Endothelial cell of umbilical vein (primary cell): Measurements from ENCODE around the gene ERMN. TPM values are rescaled to one million over a fixed set of nuclear protein-coding genes. Genes with fewer than 3 reads are reported as not detected.

ENCODE experiments used
- BruUV-seq: library from RNA; stranded (reverse); fragments of 400-500 nt; replicated peaks from 2 replicates; lab custom pipeline; 2021; lab: Mats Ljungman, UMichigan
- CTCF ChIA-PET: fragments of 300-600, 350-600 bp; sonication (Branson Sonifier 250); formaldehyde crosslinking; loops from one replicate; lab custom pipeline; 2021; ENCODE audit warnings: antibody characterized with exemption, inconsistent platforms; lab: Charles Lee
- POLR2A ChIA-PET: fragments of 300-600, 350-600 bp; sonication (Branson Sonifier 250); formaldehyde crosslinking; loops from one replicate; lab custom pipeline; 2021; ENCODE audit warnings: antibody characterized with exemption, inconsistent platforms; lab: Charles Lee
- DNase-seq: peaks from one replicate; pipeline ENCODE4 v3.0.0-alpha.2; 2011; ENCODE audit warnings: low read depth, low spot score
- FAIRE-seq: peaks from 2 replicates; lab custom pipeline; 2011; peaks lifted over from hg19 to GRCh38; lab: Jason Lieb, UNC
- H2AFZ ChIP-seq: 2 replicates; pipeline ENCODE4 v1.6.0; 2012; ENCODE audit warnings: low read depth, low read length, control low read depth, inconsistent platforms
- H3K27ac ChIP-seq: 2 replicates; pipeline ENCODE4 v1.5.1; 2011; ENCODE audit warnings: low read depth, mild to moderate bottlenecking, control low read depth, low read length, moderate library complexity; ENCODE audit not compliant: insufficient read depth
- H3K27me3 ChIP-seq, 2 experiments: 2 replicates each; pipeline versions ENCODE4 v1.6.0 to v1.6.1; 2011; ENCODE audit warnings: low read length in 2 of 2, mixed read lengths in 1 of 2; ENCODE audit not compliant: control insufficient read depth in 2 of 2, insufficient read depth in 2 of 2
- H3K36me3 ChIP-seq, 2 experiments: 2 replicates in 1 of 2; 3 replicates in 1 of 2; pipeline ENCODE4 v1.5.1; 2011; ENCODE audit warnings: low read length in 2 of 2, mild to moderate bottlenecking in 1 of 2, moderate library complexity in 1 of 2; ENCODE audit not compliant: control insufficient read depth in 2 of 2, insufficient read depth in 2 of 2; ENCODE audit errors: extremely low read depth in 1 of 2
- H3K4me1 ChIP-seq: 3 replicates; pipeline ENCODE4 v1.5.1; 2011; ENCODE audit warnings: mild to moderate bottlenecking, low read length; ENCODE audit not compliant: control insufficient read depth, insufficient read depth; ENCODE audit errors: extremely low read depth
- H3K4me2 ChIP-seq: 2 replicates; pipeline ENCODE4 v1.6.1; 2011; ENCODE audit warnings: low read length, control low read depth, mixed read lengths; ENCODE audit not compliant: insufficient read depth
- H3K4me3 ChIP-seq, 3 experiments: fragments of 200-600 bp in 1 of 3; sonication (generic), shearing (Covaris generic) in 1 of 3; replicated peaks in 1 of 3; 2 replicates each; pipeline ENCODE4 v1.5.1; 2011 to 2016; ENCODE audit warnings: control low read depth in 3 of 3, low read length in 3 of 3, mild to moderate bottlenecking in 2 of 3, inconsistent platforms in 1 of 3, low read depth in 1 of 3, moderate library complexity in 1 of 3; ENCODE audit not compliant: insufficient read depth in 1 of 3
- H3K79me2 ChIP-seq: 2 replicates; pipeline ENCODE4 v1.6.0; 2012; ENCODE audit warnings: low read length, inconsistent platforms; ENCODE audit not compliant: control insufficient read depth, insufficient read depth
- H3K9ac ChIP-seq: replicated peaks from 2 replicates; pipeline ENCODE3; 2011; ENCODE audit warnings: low read length, control low read depth; ENCODE audit not compliant: insufficient read depth; ENCODE audit errors: extremely low read depth
- H3K9me1 ChIP-seq: replicated peaks from 3 replicates; pipeline ENCODE4 v1.6.0; 2011; ENCODE audit warnings: mild to moderate bottlenecking, low read length; ENCODE audit not compliant: control insufficient read depth, insufficient read depth; ENCODE audit errors: extremely low read depth
- H3K9me3 ChIP-seq: replicated peaks from 2 replicates; pipeline ENCODE4 v1.5.1; 2012; ENCODE audit warnings: low read length, inconsistent platforms; ENCODE audit not compliant: control insufficient read depth, insufficient read depth
- H4K20me1 ChIP-seq: replicated peaks from 2 replicates; pipeline ENCODE3; 2011; ENCODE audit warnings: mild to moderate bottlenecking, low read length; ENCODE audit not compliant: control insufficient read depth, insufficient read depth; ENCODE audit errors: extremely low read depth
- FOS ChIP-seq: IDR thresholded peaks from 2 replicates; pipeline ENCODE4 v1.6.1; 2011; ENCODE audit warnings: mild to moderate bottlenecking, low read length, moderate library complexity, borderline replicate concordance; ENCODE audit not compliant: insufficient read depth
- GATA2 ChIP-seq: IDR thresholded peaks from 2 replicates; pipeline ENCODE4 v1.7.0; 2011; ENCODE audit warnings: low read depth, mild to moderate bottlenecking, moderate library complexity, mixed read lengths, low read length; ENCODE audit not compliant: insufficient read length, insufficient read depth
- dilution Hi-C: fragments of 300-500 bp; cut with MboI; formaldehyde crosslinking; loops from one replicate; pipeline ENCODE4 v1.15.0; 2019; ENCODE audit warnings: low sequenced_read_pairs; ENCODE audit not compliant: extremely low pct_ligation_motif_present
- intact Hi-C: fragments of 100-400 bp; cut with micrococcal nuclease; formaldehyde crosslinking; loops from one replicate; pipeline ENCODE4 v1.10.0; 2022
- polyA plus RNA-seq, 4 experiments: library from polyadenylated mRNA; depleted of rRNA in 3 of 4; stranded (reverse) in 3 of 4; unstranded in 1 of 4; fragments of >200 nt; gene quantifications; 2 replicates each; pipeline versions ENCODE4 v1.2.1 to v1.2.3, GENCODE V29; 2011 to 2012; ENCODE audit warnings: missing spikeins in 1 of 4
- total RNA-seq: library from RNA; stranded (reverse); gene quantifications from 2 replicates; pipeline ENCODE4 v1.2.3, GENCODE V29; 2021
- TF ChIP-seq, protein P1 (sequence below): IDR thresholded peaks from 2 replicates; pipeline ENCODE4 v1.6.1; 2011; ENCODE audit not compliant: insufficient read depth, insufficient read length
- TF ChIP-seq, protein P2 (sequence below), 2 donors: IDR thresholded peaks; 1 replicate in 1 of 2; 2 replicates in 1 of 2; pipeline ENCODE4 v1.5.1; 2011; ENCODE audit warnings: low read length in 2 of 2, mild to moderate bottlenecking in 2 of 2, moderate library complexity in 2 of 2, control low read depth in 1 of 2, inconsistent platforms in 1 of 2, low read depth in 1 of 2; ENCODE audit not compliant: insufficient read depth in 1 of 2; ENCODE audit errors: extremely low read depth in 1 of 2

ERMN gene
- total and polyA plus RNA-seq, 2 donors (not counting 3 experiments of a cell fraction or from before 2014, with no cell fraction given), result not detected

- intact Hi-C loops (loop anchor here (1.0 to 5.0 kb wide), 4 partner anchors 25 to 1956 kb away; no protein-coding TSS in a partner anchor), dilution Hi-C loops (no loop called here)
- FAIRE-seq (peak; percentile 68), DNase-seq (peak; percentile 65)
- CTCF ChIA-PET, result interaction anchor here (0.6 to 15.2 kb wide), 12 partner anchors 9 to 1955 kb away, joined by 3 to 249 read pairs (median 4); no protein-coding TSS in a partner anchor
- Histone ChIP-seq H3K36me3 (no peaks in the 10 kb centered on the region), H3K27ac (no peak overlapping the region), H3K4me2 (no peak overlapping the region), H3K9me1 (no peaks in the 10 kb centered on the region), H4K20me1 (no peaks in the 10 kb centered on the region), H3K4me3 (no peak overlapping the region), H3K27me3 (peaks cover 0 to 4% of the 10 kb centered on the region in 2 experiments), H3K9me3 (no peaks in the 10 kb centered on the region), H3K79me2 (no peaks in the 10 kb centered on the region), H3K4me1 (no peaks in the 10 kb centered on the region), H3K9ac (no peak overlapping the region), H2AFZ (no peak overlapping the region)
- BruUV-seq, result no TSS peak
- TF ChIP-seq, protein P1, sequence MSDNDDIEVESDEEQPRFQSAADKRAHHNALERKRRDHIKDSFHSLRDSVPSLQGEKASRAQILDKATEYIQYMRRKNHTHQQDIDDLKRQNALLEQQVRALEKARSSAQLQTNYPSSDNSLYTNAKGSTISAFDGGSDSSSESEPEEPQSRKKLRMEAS, result no peak
- TF ChIP-seq GATA2 (no peak), FOS (no peak)
- TF ChIP-seq, protein P2, sequence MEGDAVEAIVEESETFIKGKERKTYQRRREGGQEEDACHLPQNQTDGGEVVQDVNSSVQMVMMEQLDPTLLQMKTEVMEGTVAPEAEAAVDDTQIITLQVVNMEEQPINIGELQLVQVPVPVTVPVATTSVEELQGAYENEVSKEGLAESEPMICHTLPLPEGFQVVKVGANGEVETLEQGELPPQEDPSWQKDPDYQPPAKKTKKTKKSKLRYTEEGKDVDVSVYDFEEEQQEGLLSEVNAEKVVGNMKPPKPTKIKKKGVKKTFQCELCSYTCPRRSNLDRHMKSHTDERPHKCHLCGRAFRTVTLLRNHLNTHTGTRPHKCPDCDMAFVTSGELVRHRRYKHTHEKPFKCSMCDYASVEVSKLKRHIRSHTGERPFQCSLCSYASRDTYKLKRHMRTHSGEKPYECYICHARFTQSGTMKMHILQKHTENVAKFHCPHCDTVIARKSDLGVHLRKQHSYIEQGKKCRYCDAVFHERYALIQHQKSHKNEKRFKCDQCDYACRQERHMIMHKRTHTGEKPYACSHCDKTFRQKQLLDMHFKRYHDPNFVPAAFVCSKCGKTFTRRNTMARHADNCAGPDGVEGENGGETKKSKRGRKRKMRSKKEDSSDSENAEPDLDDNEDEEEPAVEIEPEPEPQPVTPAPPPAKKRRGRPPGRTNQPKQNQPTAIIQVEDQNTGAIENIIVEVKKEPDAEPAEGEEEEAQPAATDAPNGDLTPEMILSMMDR (IDR thresholded peaks at IDR 0.05; ENCODE audit: extremely low read depth in 1 of 2, insufficient read depth in 1 of 2, low read depth in 1 of 2, low read length in 2 of 2), result peak; percentile 89 to 94
- POLR2A ChIA-PET, result no interaction called here
These were observed 2.2 kb upstream of the ERMN start for GRCh38 chr2:157327621-157328500.
